Stimulated activated CD4-positive, alpha-beta T cell treated with anti-CD3 and anti-CD28 coated beads, Interleukin-15, amount 100 ng/mL, for 1 hour (primary cell): ENCODE results near the gene PTPRCAP.
"Not testable (repeated sequence)": the region's sequence is repeated elsewhere in the genome, so short reads cannot be mapped to it uniquely, and the experiment has no call there.

ENCODE experiments used
- DNase-seq, 2 donors: peaks; one replicate each; pipeline ENCODE4 v3.0.0-alpha.2; 2020; ENCODE audit warnings: low read depth in 1 of 2, low spot score in 1 of 2

PTPRCAP gene

GRCh38 chr11:67465530-67465929 is 28.0 kb upstream of the PTPRCAP start:
- not testable (repeated sequence) for DNase-seq

GRCh38 chr11:67465189-67465510 is 27.7 kb upstream of the PTPRCAP start:
- no peak for DNase-seq

- DNase-seq: peak; percentile 84 to 88
Measured at GRCh38 chr11:67464411-67465188, 27.1 kb upstream of the PTPRCAP start.

GRCh38 chr11:67463680-67464410 is 26.4 kb upstream of the PTPRCAP start:
- no peak for DNase-seq

GRCh38 chr11:67463186-67463585 is 25.7 kb upstream of the PTPRCAP start:
- no peak for DNase-seq

GRCh38 chr11:67458266-67458665 is 20.8 kb upstream of the PTPRCAP start:
- DNase-seq: no peak

- no peak for DNase-seq
Measured at GRCh38 chr11:67457453-67457852, 20.0 kb upstream of the PTPRCAP start.

- DNase-seq: no peak
Measured at GRCh38 chr11:67456068-67456705, 18.7 kb upstream of the PTPRCAP start.

GRCh38 chr11:67455054-67455453 is 17.6 kb upstream of the PTPRCAP start, which contains the start of gene CABP4:
Gene CABP4, plus strand, starts transcription at chr11:67455354. Its CDS starts 70 bp downstream, at chr11:67455424.
- DNase-seq: no peak

GRCh38 chr11:67453816-67454732 is 16.6 kb upstream of the PTPRCAP start:
- DNase-seq: no peak

- no peak for DNase-seq
Measured at GRCh38 chr11:67452141-67452952, 14.9 kb upstream of the PTPRCAP start, which contains the start of gene GPR152. Gene GPR152, minus strand, starts transcription at chr11:67452729. Its CDS starts 5 bp downstream, at chr11:67452724.

- no peak for DNase-seq
Measured at GRCh38 chr11:67451658-67451976, 14.1 kb upstream of the PTPRCAP start.

- no peak for DNase-seq
Measured at GRCh38 chr11:67450796-67451657, 13.5 kb upstream of the PTPRCAP start.

- DNase-seq: no peak
Measured at GRCh38 chr11:67449116-67449844, 11.8 kb upstream of the PTPRCAP start.

GRCh38 chr11:67448220-67448609 is 10.7 kb upstream of the PTPRCAP start:
- DNase-seq: no peak

- DNase-seq: no peak
Measured at GRCh38 chr11:67445515-67445914, 8.0 kb upstream of the PTPRCAP start.

GRCh38 chr11:67442504-67443404 is 5.3 kb upstream of the PTPRCAP start:
- no peak for DNase-seq
